ENCODE results near the gene RNF128.
"Not testable (repeated sequence)": the region's sequence is repeated elsewhere in the genome, so short reads cannot be mapped to it uniquely, and the experiment has no call there.

Gene RNF128

GRCh38 chrX:106751407-106751806 lies 24.9 kb downstream of the RNF128 start:
- no peak for DNase-seq

- no peak for DNase-seq
These were observed 25.7 kb downstream of the RNF128 start for GRCh38 chrX:106752101-106752678.

GRCh38 chrX:106769288-106769687 lies 42.8 kb downstream of the RNF128 start:
- not testable (repeated sequence) for DNase-seq

- DNase-seq: no peak
These were observed 48.5 kb downstream of the RNF128 start for GRCh38 chrX:106774981-106775380.

GRCh38 chrX:106780264-106780663 lies 53.8 kb downstream of the RNF128 start:
- no peak for DNase-seq

- no peak for DNase-seq
These were observed 54.3 kb downstream of the RNF128 start for GRCh38 chrX:106780664-106781377.

GRCh38 chrX:106783716-106784115 lies 57.2 kb downstream of the RNF128 start:
- no peak for DNase-seq

GRCh38 chrX:106791495-106791894 lies 65.0 kb downstream of the RNF128 start:
- DNase-seq: no peak

GRCh38 chrX:106802063-106802387 lies 75.5 kb downstream of the RNF128 start:
- DNase-seq: no peak

GRCh38 chrX:106802388-106803275 lies 76.1 kb downstream of the RNF128 start, which contains the start of gene TBC1D8B:
Gene TBC1D8B, plus strand, starts transcription at chrX:106802673. Its CDS starts 181 bp downstream, at chrX:106802854.
- DNase-seq: peak; percentile 30

- DNase-seq: no peak
These were observed 84.8 kb downstream of the RNF128 start for GRCh38 chrX:106811131-106811910.

- not testable (repeated sequence) for DNase-seq
These were observed 86.4 kb downstream of the RNF128 start for GRCh38 chrX:106812930-106813329.

- DNase-seq: not testable (repeated sequence)
These were observed 87.6 kb downstream of the RNF128 start for GRCh38 chrX:106814093-106814492.

Data from CD4-positive, alpha-beta T cell treated with Interleukin-17A for 4 hours (primary cell).